Adrenal gland (tissue), 12 donors: ENCODE results near the gene CDC34. TPM values are rescaled to one million over a fixed set of nuclear protein-coding genes. Genes with fewer than 3 reads are reported as not detected.

Experiments
- DNase-seq, 7 donors: peaks; one replicate each; pipeline ENCODE4 v3.0.0-alpha.2; 2019 to 2020
- H3K27ac ChIP-seq, 5 donors: fragments of 200-600 bp; sonication (generic) in 4 of 5; 1 replicate in 3 of 5; 2 replicates in 2 of 5; pipeline versions ENCODE4 v1.5.1 to v1.8.0; 2016 to 2020; ENCODE audit warnings: mild to moderate bottlenecking in 1 of 5
- H3K27me3 ChIP-seq: fragments of 200-600 bp; 2 replicates; pipeline ENCODE4 v1.8.0; 2021
- H3K36me3 ChIP-seq, 2 donors: fragments of 200-600 bp; replicated peaks in 1 of 2; 1 replicate in 1 of 2; 2 replicates in 1 of 2; pipeline versions ENCODE4 v1.5.1 to v1.8.0; 2018 to 2022
- H3K4me1 ChIP-seq, 2 donors: fragments of 200-600 bp; replicated peaks in 1 of 2; 1 replicate in 1 of 2; 2 replicates in 1 of 2; pipeline versions ENCODE4 v1.5.1 to v1.8.0; 2018 to 2021
- H3K4me3 ChIP-seq, 4 donors: fragments of 200-600 bp; sonication (generic) in 3 of 4; one replicate each; pipeline ENCODE4 v1.5.1; 2016 to 2018
- H3K9me3 ChIP-seq, 3 donors: fragments of 200-600 bp; sonication (generic) in 1 of 3; replicated peaks in 1 of 3; 1 replicate in 2 of 3; 2 replicates in 1 of 3; pipeline versions ENCODE4 v1.5.1 to v1.8.0; 2016 to 2021
- CTCF ChIP-seq, 6 experiments: fragments of 450-650 bp in 4 of 6; fragments of 200-600 bp in 2 of 6; sonication (generic) in 1 of 6; IDR thresholded peaks; 1 replicate in 5 of 6; 2 replicates in 1 of 6; pipeline versions ENCODE4 v1.5.1 to v1.8.0; 2016 to 2021; ENCODE audit warnings: antibody characterized with exemption in 6 of 6, mild to moderate bottlenecking in 2 of 6, moderate library complexity in 1 of 6
- POLR2A ChIP-seq, 2 donors: fragments of 450-650 bp; IDR thresholded peaks; one replicate each; pipeline ENCODE4 v1.6.1; 2017; ENCODE audit warnings: antibody characterized with exemption in 2 of 2, mild to moderate bottlenecking in 2 of 2, moderate library complexity in 1 of 2
- WGBS, 4 donors: extraction: QIAGEN DNeasy Blood & Tissue Kit in 2 of 4; methylation state at CpG; one replicate each; pipeline versions ENCODE4 v1.1.5 to v1.1.7; 2013 to 2017; 5-methylcytosine and 5-hydroxymethylcytosine counted together
- intact Hi-C, 2 donors: fragments of 100-400 bp; cut with DNase I; formaldehyde crosslinking; loops; one replicate each; pipeline versions ENCODE4 v1.14.1 to v1.15.0; 2022 to 2023
- polyA plus RNA-seq, 3 donors: library from polyadenylated mRNA; stranded (reverse); fragments of 200-250 nt in 2 of 3; fragments of 350-450 nt in 1 of 3; fragmentation: Illumina TruSeq in 1 of 3; extraction: RNeasy Lipid Tissue Mini Kit (QIAGEN cat#74804) in 1 of 3; gene quantifications; one replicate each; pipeline ENCODE4 v1.2.3, GENCODE V29; 2013 to 2014
- total RNA-seq, 9 donors: library from RNA; depleted of rRNA in 4 of 9; stranded (reverse); fragments of >200 nt in 4 of 9; fragments of 120-200 nt in 1 of 9; fragmentation: NEBNext Ultra II Directional in 1 of 9; extraction: Animal tissue kit (Norgen Biotek cat#: 25700) in 1 of 9; gene quantifications; one replicate each; pipeline versions ENCODE4 v1.1.0 to v1.2.4, GENCODE V29; 2013 to 2023
- donor health status: healthy with polysubstance abuse.
- donor health status: Bipolar disorder and iron deficiency.
- donor health status: DM: yes; HTN: yes; CAD: no.
- donor health status: DM: no; HTN: no; CAD: no.
- donor health status: DM: no; HTN: no; CAD: no.
- donor health status: DM: yes; HTN: yes; CAD: no.

The CDC34 gene
- total and polyA plus RNA-seq, 12 donors: 22.2 to 151 (median 64.9) TPM

DNA sequence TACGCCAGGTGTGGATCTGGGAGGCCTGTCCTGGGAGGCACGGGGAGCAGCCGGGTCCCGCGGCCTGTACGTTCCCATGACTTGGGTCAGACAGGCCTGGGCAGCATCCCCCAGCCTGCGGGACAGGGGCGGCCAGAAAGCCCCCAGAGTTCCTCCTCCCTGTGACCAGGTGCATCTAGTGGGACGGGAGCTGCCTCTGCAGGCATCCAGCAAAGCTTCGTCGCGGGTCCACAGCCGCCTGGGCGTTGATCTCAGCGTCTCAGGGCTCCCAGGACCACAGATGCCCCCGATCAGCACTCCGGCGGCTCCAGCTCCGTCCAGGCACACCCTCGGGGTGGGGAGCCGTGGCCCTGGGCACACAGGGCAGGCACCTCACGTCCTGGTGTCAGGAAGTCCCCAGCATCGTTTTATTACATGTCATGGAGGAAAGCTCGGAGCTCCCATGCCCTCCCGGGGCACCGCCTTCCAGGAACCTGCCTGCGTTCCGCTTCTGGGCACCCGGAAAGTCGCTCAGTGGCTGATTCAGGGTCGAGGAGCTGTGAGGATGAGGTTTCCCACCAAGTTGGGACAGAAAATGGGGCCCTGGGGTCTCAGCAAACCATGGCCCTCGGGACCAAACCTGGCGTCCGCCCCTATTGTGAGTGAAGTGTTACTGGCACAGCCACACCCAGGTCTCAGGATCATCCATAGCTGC is 10.8 kb downstream of the CDC34 start:
- DNase-seq: no peak
- Histone ChIP-seq H3K9me3 (no peaks in the 10 kb centered on the region), H3K4me3 (no peak overlapping the region), H3K27me3 (no peaks in the 10 kb centered on the region), H3K27ac (no peak overlapping the region), H3K4me1 (no peaks in the 10 kb centered on the region), H3K36me3 (peaks cover 0 to 38% of the 10 kb centered on the region in 2 donors)
- intact Hi-C loops: no loop called here
- no peak for TF ChIP-seq POLR2A (IDR thresholded peaks at IDR 0.05)
- no peak for TF ChIP-seq CTCF (IDR thresholded peaks at IDR 0.05)
- WGBS, 4 donors: 90 to 94% (median 92%) methylated on average over 15 to 34 of the region's 34 CpGs

DNA sequence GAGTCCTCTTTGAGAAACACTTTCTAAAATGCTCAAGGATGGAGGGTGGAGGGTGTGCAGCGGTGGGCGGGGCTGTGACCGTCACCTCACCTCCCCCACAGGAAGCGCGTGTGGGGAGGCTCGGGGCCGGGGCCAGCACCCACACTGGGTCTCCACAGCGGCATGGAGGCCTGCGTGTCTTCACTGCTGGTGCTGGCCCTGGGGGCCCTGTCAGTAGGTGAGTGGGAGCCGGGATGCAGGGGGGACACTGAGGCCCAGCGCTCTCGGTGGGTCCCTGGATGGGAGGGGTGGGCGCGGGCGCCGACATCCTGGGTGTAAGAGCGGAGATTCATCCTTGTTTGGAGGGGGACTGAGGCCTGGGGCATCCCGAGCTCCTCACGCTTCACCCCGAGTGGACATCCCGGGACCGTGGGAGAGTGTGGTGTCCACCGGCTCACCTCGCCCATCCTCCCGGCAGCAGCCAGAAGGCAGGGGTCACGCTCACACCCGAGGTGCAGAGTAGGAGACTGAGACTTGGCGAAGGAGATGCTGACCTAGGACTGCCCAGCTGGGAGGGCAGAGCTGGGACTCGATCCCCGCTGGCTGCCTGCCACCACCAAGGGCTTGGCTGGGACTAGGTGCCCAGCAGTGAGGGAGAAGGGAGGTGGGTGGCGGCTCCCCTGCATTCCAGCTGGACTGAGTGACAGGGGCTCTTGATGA is 12.5 kb downstream of the CDC34 start, which contains the start of gene GZMM:
Gene GZMM, plus strand, starts transcription at position 144 of the 699 bp plus-strand sequence. Its CDS starts 19 bp downstream, at position 163.
- H3K4me1 ChIP-seq: no peaks in the 10 kb centered on the region
- WGBS, 4 donors: 48 to 58% (median 51%) methylated on average over 7 to 31 of the region's 31 CpGs
- H3K27ac ChIP-seq: no peak within 1 kb of the TSS
- no peak within 1 kb of the TSS for H3K4me3 ChIP-seq
- intact Hi-C loops: no loop called here
- no peak for TF ChIP-seq POLR2A (IDR thresholded peaks at IDR 0.05)
- TF ChIP-seq CTCF (IDR thresholded peaks at IDR 0.05): no peak
- peaks cover 0 to 24% of the 10 kb centered on the region in 2 donors for H3K36me3 ChIP-seq
- H3K27me3 ChIP-seq: no peaks in the 10 kb centered on the region
- H3K9me3 ChIP-seq: no peaks in the 10 kb centered on the region
- DNase-seq: no peak

- intact Hi-C loops: no loop called here
- no peak for DNase-seq
Measured at GRCh38 chr19:547117-547516, 15.6 kb downstream of the CDC34 start.

More at GRCh38 chr19:547117-547516, 15.6 kb downstream of the CDC34 start:
- no peaks in the 10 kb centered on the region for H3K4me1 ChIP-seq
- 89 to 96% (median 92%) methylated on average over 6 to 15 of the region's 15 CpGs for WGBS, 4 donors
- peaks cover 0 to 4% of the 10 kb centered on the region in 2 donors for H3K36me3 ChIP-seq
- no peak overlapping the region for H3K27ac ChIP-seq
- H3K27me3 ChIP-seq: no peaks in the 10 kb centered on the region
- H3K4me3 ChIP-seq: no peak overlapping the region
- no peaks in the 10 kb centered on the region for H3K9me3 ChIP-seq
- TF ChIP-seq POLR2A (IDR thresholded peaks at IDR 0.05) (no peak), CTCF (IDR thresholded peaks at IDR 0.05) (no peak)
